HS-27A (cell line): ENCODE measurements around the gene NLGN4X.

ENCODE experiments used
- DNase-seq: peaks from one replicate; pipeline ENCODE4 v3.0.0-alpha.2; 2012; ENCODE audit warnings: low read depth, missing footprints

NLGN4X gene

GRCh38 chrX:5867778-5868177, 360.9 kb downstream of the NLGN4X start:
- no peak for DNase-seq

- no peak for DNase-seq
Measured at GRCh38 chrX:5857232-5857631, 371.4 kb downstream of the NLGN4X start.

GRCh38 chrX:5852941-5853340, 375.7 kb downstream of the NLGN4X start:
- no peak for DNase-seq

GRCh38 chrX:5842601-5843000, 386.1 kb downstream of the NLGN4X start:
- DNase-seq: no peak
